ENCODE measurements around the gene F2RL3.

- TF ChIP-seq CTCF (conservative IDR thresholded peaks at IDR 0.05) (no peak), ZFX (IDR thresholded peaks at IDR 0.05) (no peak)
These were observed 32.2 kb downstream of the F2RL3 start for GRCh38 chr19:16920816-16921529.

Data from C4-2B (cell line).